HEK293T (cell line): ENCODE results near the gene SERINC3.

ENCODE experiments used
- ARNT ChIP-seq: fragments of 450-650 bp; IDR thresholded peaks from 2 replicates; pipeline ENCODE4 v1.6.1; 2017; ENCODE audit warnings: mild to moderate bottlenecking
- BHLHE40 ChIP-seq: fragments of 450-650 bp; IDR thresholded peaks from 2 replicates; pipeline ENCODE4 v1.6.1; 2016; ENCODE audit warnings: mild to moderate bottlenecking, moderate library complexity, borderline replicate concordance
- ELF4 ChIP-seq: fragments of 450-650 bp; IDR thresholded peaks from 2 replicates; pipeline ENCODE4 v1.6.1; 2017; ENCODE audit warnings: antibody characterized with exemption
- FOXA1 ChIP-seq: fragments of 450-650 bp; IDR thresholded peaks from 2 replicates; pipeline ENCODE4 v1.6.1; 2016; ENCODE audit warnings: mild to moderate bottlenecking
- FOXK2 ChIP-seq: fragments of 450-650 bp; IDR thresholded peaks from 2 replicates; pipeline ENCODE4 v1.6.1; 2016; ENCODE audit warnings: mild to moderate bottlenecking
- FOXM1 ChIP-seq: fragments of 450-650 bp; IDR thresholded peaks from 2 replicates; pipeline ENCODE4 v1.6.1; 2017; ENCODE audit warnings: mild to moderate bottlenecking, borderline replicate concordance
- HDGF ChIP-seq: fragments of 450-650 bp; IDR thresholded peaks from 2 replicates; pipeline ENCODE4 v1.6.1; 2017; ENCODE audit warnings: antibody characterized with exemption, borderline replicate concordance
- SP1 ChIP-seq: fragments of 450-650 bp; IDR thresholded peaks from 2 replicates; pipeline ENCODE4 v1.6.1; 2017
- TARDBP ChIP-seq: fragments of 450-650 bp; IDR thresholded peaks from 2 replicates; pipeline ENCODE4 v1.6.1; 2016
- ZNF384 ChIP-seq: fragments of 450-650 bp; IDR thresholded peaks from 2 replicates; pipeline ENCODE4 v1.6.1; 2016

GRCh38 chr20:44464514-44464913 lies 57.4 kb downstream of the SERINC3 start:
- TF ChIP-seq BHLHE40 = no peak
- no peak for TF ChIP-seq ELF4
- no peak for TF ChIP-seq HDGF
- TF ChIP-seq TARDBP = no peak
- no peak for TF ChIP-seq SP1
- TF ChIP-seq FOXK2 = no peak
- no peak for TF ChIP-seq ZNF384
- no peak for TF ChIP-seq ARNT
- TF ChIP-seq FOXA1 = no peak
- TF ChIP-seq FOXM1 = no peak
